H9 (cell line): ENCODE data around the gene ETV6. TPM values are rescaled to one million over a fixed set of nuclear protein-coding genes. Genes with fewer than 3 reads are reported as not detected.
A peak's percentile ranks its signal among the peaks of the same experiment; 100 is the strongest.

Experiments used
- DNase-seq: peaks from one replicate; pipeline ENCODE4 v3.0.0-alpha.2; 2017
- H2AFZ ChIP-seq: one replicate; pipeline ENCODE4 v1.6.1; 2013; ENCODE audit warnings: mild to moderate bottlenecking, low read length, control low read depth, moderate library complexity
- H2AK5ac ChIP-seq: 2 replicates; pipeline ENCODE4 v1.6.1; 2013; ENCODE audit warnings: low read length, control low read depth, mixed read lengths; ENCODE audit not compliant: insufficient read length
- H2BK120ac ChIP-seq: one replicate; pipeline ENCODE4 v1.6.1; 2013; ENCODE audit warnings: low read depth, mild to moderate bottlenecking, low read length, control low read depth, inconsistent platforms; ENCODE audit not compliant: poor library complexity, severe bottlenecking
- H2BK12ac ChIP-seq: 2 replicates; pipeline ENCODE4 v1.6.1; 2013; ENCODE audit warnings: low read length, control low read depth, mixed read lengths, low read depth; ENCODE audit not compliant: insufficient read length
- H2BK15ac ChIP-seq: 2 replicates; pipeline ENCODE4 v1.6.1; 2013; ENCODE audit warnings: low read depth, low read length, control low read depth
- H2BK20ac ChIP-seq: one replicate; pipeline ENCODE4 v1.6.1; 2013; ENCODE audit warnings: low read depth, mild to moderate bottlenecking, low read length, control low read depth, inconsistent platforms; ENCODE audit not compliant: poor library complexity, severe bottlenecking
- H2BK5ac ChIP-seq: 2 replicates; pipeline ENCODE4 v1.6.1; 2013; ENCODE audit warnings: low read length, control low read depth, mixed read lengths; ENCODE audit not compliant: insufficient read length
- H3K14ac ChIP-seq: 2 replicates; pipeline ENCODE4 v1.6.1; 2013; ENCODE audit warnings: low read length, control low read depth; ENCODE audit not compliant: insufficient read depth
- H3K18ac ChIP-seq: 2 replicates; pipeline ENCODE4 v1.6.1; 2013; ENCODE audit warnings: low read depth, mild to moderate bottlenecking, mixed read lengths, low read length, control low read depth; ENCODE audit not compliant: insufficient read length
- H3K23ac ChIP-seq: 2 replicates; pipeline ENCODE4 v1.6.1; 2013; ENCODE audit warnings: low read length, control low read depth, mixed read lengths, low read depth; ENCODE audit not compliant: insufficient read length
- H3K23me2 ChIP-seq: 2 replicates; pipeline ENCODE4 v1.6.1; 2013; ENCODE audit warnings: low read depth, mild to moderate bottlenecking, mixed read lengths, low read length, control low read depth; ENCODE audit not compliant: insufficient read length, poor library complexity, severe bottlenecking
- H3K27ac ChIP-seq: 2 replicates; pipeline ENCODE4 v1.5.1; 2013; ENCODE audit warnings: low read length, control low read depth, mixed read lengths, low read depth; ENCODE audit not compliant: insufficient read length
- H3K27me3 ChIP-seq: 2 replicates; pipeline ENCODE4 v1.6.1; 2013; ENCODE audit warnings: low read length, control low read depth, inconsistent platforms; ENCODE audit not compliant: insufficient read depth
- H3K4ac ChIP-seq: 2 replicates; pipeline ENCODE4 v1.6.1; 2013; ENCODE audit warnings: low read depth, mild to moderate bottlenecking, control low read depth, inconsistent platforms, low read length, moderate library complexity
- H3K4me1 ChIP-seq: 2 replicates; pipeline ENCODE4 v1.6.1; 2013; ENCODE audit warnings: low read length, control low read depth, inconsistent platforms; ENCODE audit not compliant: insufficient read depth
- H3K4me2 ChIP-seq: 2 replicates; pipeline ENCODE4 v1.6.1; 2013; ENCODE audit warnings: low read length, control low read depth, mixed read lengths; ENCODE audit not compliant: insufficient read length, insufficient read depth
- H3K56ac ChIP-seq: 2 replicates; pipeline ENCODE4 v1.6.1; 2013; ENCODE audit warnings: low read depth, mild to moderate bottlenecking, mixed read lengths, low read length, control low read depth; ENCODE audit not compliant: insufficient read length
- H3K79me1 ChIP-seq: 2 replicates; pipeline ENCODE4 v1.6.1; 2013; ENCODE audit warnings: low read depth, mild to moderate bottlenecking, moderate library complexity, low read length, control low read depth, inconsistent platforms; ENCODE audit not compliant: insufficient read depth, poor library complexity, severe bottlenecking
- H3K79me2 ChIP-seq: 2 replicates; pipeline ENCODE4 v1.6.1; 2013; ENCODE audit warnings: low read length, control low read depth, inconsistent platforms; ENCODE audit not compliant: insufficient read depth
- H3K9ac ChIP-seq: 2 replicates; pipeline ENCODE4 v1.6.1; 2013; ENCODE audit warnings: low read length, control low read depth, mixed read lengths; ENCODE audit not compliant: insufficient read length; ENCODE audit errors: extremely low read depth
- H3K9me3 ChIP-seq: one replicate; pipeline ENCODE4 v1.6.1; 2013; ENCODE audit warnings: low read depth, low read length, inconsistent platforms; ENCODE audit not compliant: control insufficient read depth
- H3T11ph ChIP-seq: one replicate; pipeline ENCODE4 v1.6.1; 2013; ENCODE audit warnings: mild to moderate bottlenecking, low read length, control low read depth, inconsistent platforms
- H4K20me1 ChIP-seq: one replicate; pipeline ENCODE4 v1.6.1; 2013; ENCODE audit not compliant: control insufficient read depth, insufficient read length, insufficient read depth
- H4K5ac ChIP-seq: 2 replicates; pipeline ENCODE4 v1.6.1; 2013; ENCODE audit warnings: low read depth, mild to moderate bottlenecking, mixed read lengths, low read length, control low read depth; ENCODE audit not compliant: insufficient read length
- H4K8ac ChIP-seq: replicated peaks from 2 replicates; pipeline ENCODE4 v1.6.1; 2013; ENCODE audit warnings: low read length, control low read depth, mixed read lengths, low read depth; ENCODE audit not compliant: insufficient read length
- H4K91ac ChIP-seq: 2 replicates; pipeline ENCODE4 v1.6.1; 2013; ENCODE audit warnings: low read depth, mild to moderate bottlenecking, moderate library complexity, mixed read lengths, low read length, control low read depth; ENCODE audit not compliant: insufficient read length
- H3K27ac Mint-ChIP-seq, 3 experiments: 2 replicates in 2 of 3; 3 replicates in 1 of 3; pipeline ENCODE4 v1.8.0; 2020 to 2021; ENCODE audit warnings: mixed read lengths in 3 of 3, mild to moderate bottlenecking in 1 of 3, moderate library complexity in 1 of 3
- H3K27me3 Mint-ChIP-seq: 2 replicates; pipeline ENCODE4 v1.8.0; 2021; ENCODE audit warnings: low read depth, mild to moderate bottlenecking, moderate library complexity, mixed read lengths
- H3K36me3 Mint-ChIP-seq, 3 experiments: 2 replicates in 2 of 3; 3 replicates in 1 of 3; pipeline ENCODE4 v1.8.0; 2020 to 2021; ENCODE audit warnings: low read depth in 3 of 3, mixed read lengths in 3 of 3; ENCODE audit not compliant: insufficient read depth in 1 of 3
- H3K4me1 Mint-ChIP-seq, 2 experiments: 2 replicates each; pipeline ENCODE4 v1.8.0; 2020; ENCODE audit warnings: mixed read lengths in 2 of 2
- H3K4me3 Mint-ChIP-seq, 2 experiments: 2 replicates in 1 of 2; 3 replicates in 1 of 2; pipeline ENCODE4 v1.8.0; 2020 to 2021; ENCODE audit warnings: mild to moderate bottlenecking in 2 of 2, mixed read lengths in 2 of 2, moderate library complexity in 1 of 2
- H3K9me3 Mint-ChIP-seq, 2 experiments: 2 replicates in 1 of 2; 3 replicates in 1 of 2; pipeline ENCODE4 v1.8.0; 2020; ENCODE audit warnings: mild to moderate bottlenecking in 2 of 2, mixed read lengths in 2 of 2, moderate library complexity in 1 of 2
- CTCF ChIP-seq: fragments of 200-600 bp; sonication (generic); conservative IDR thresholded peaks from 3 replicates; pipeline ENCODE4 v1.8.0; 2021; ENCODE audit warnings: antibody characterized with exemption, mild to moderate bottlenecking
- WGBS: extraction: QIAGEN DNeasy Blood & Tissue Kit; methylation state at CpG from one replicate; pipeline ENCODE4 v1.1.7; 2013; ENCODE audit warnings: missing lambda C conversion rate, low lambda C conversion rate, mixed read lengths; ENCODE audit not compliant: insufficient read length; ENCODE audit errors: extremely low coverage; 5-methylcytosine and 5-hydroxymethylcytosine counted together
- total RNA-seq: library from RNA; stranded (reverse); gene quantifications from 2 replicates; pipeline ENCODE4 v1.2.1, GENCODE V29; 2021

ETV6 gene
- total RNA-seq, 1 experiment from 2014 or later, result 28.7 TPM

GRCh38 chr12:11668611-11669010 lies 19.1 kb downstream of the ETV6 start:
- H2BK15ac ChIP-seq, result no peak overlapping the region
- H2BK20ac ChIP-seq, result no peak overlapping the region
- H3K18ac ChIP-seq, result no peak overlapping the region
- no peaks in the 10 kb centered on the region for H3K9me3 ChIP-seq
- no peak overlapping the region for H3K4ac ChIP-seq
- TF ChIP-seq CTCF, result no peak
- H4K8ac ChIP-seq, result no peak overlapping the region
- peaks cover 10% of the 10 kb centered on the region; the same call in 1 of the 2 replicates for H3K79me2 ChIP-seq
- no peak overlapping the region for H2BK12ac ChIP-seq
- H3K23ac ChIP-seq, result no peak overlapping the region
- no peak overlapping the region for H3K9ac ChIP-seq
- H3T11ph ChIP-seq, result no peak overlapping the region
- H2BK5ac ChIP-seq, result no peak overlapping the region
- H3K79me1 ChIP-seq, result no peaks in the 10 kb centered on the region
- H2BK120ac ChIP-seq, result no peak overlapping the region
- peaks cover 51 to 55% of the 10 kb centered on the region in 2 experiments for H3K4me1 Mint-ChIP-seq
- no peak overlapping the region for H4K91ac ChIP-seq
- H3K4me1 ChIP-seq, result peaks cover 25% of the 10 kb centered on the region; the same call in 1 of the 2 replicates
- H3K27ac Mint-ChIP-seq, result peak overlapping the region in 1 of 3 experiments; percentile 30; a peak in 2 of 7 replicates
- no peak overlapping the region for H2AFZ ChIP-seq
- WGBS, result no CpG with 5 or more reads among the region's 6 CpGs
- H3K36me3 Mint-ChIP-seq, result peaks cover 0 to 5% (median 1%) of the 10 kb centered on the region in 3 experiments; a peak in 2 of 7 replicates
- no peak overlapping the region for H3K56ac ChIP-seq
- H3K23me2 ChIP-seq, result no peaks in the 10 kb centered on the region
- H3K27me3 ChIP-seq, result no peaks in the 10 kb centered on the region
- no peak for DNase-seq
- no peaks in the 10 kb centered on the region; the same call in 1 of the 2 replicates for H3K27me3 Mint-ChIP-seq
- H2AK5ac ChIP-seq, result no peak overlapping the region
- no peak overlapping the region for H3K4me2 ChIP-seq
- H3K27ac ChIP-seq, result no peak overlapping the region
- no peak overlapping the region for H4K5ac ChIP-seq
- no peaks in the 10 kb centered on the region for H3K9me3 Mint-ChIP-seq
- H3K4me3 Mint-ChIP-seq, result no peak overlapping the region
- no peaks in the 10 kb centered on the region for H4K20me1 ChIP-seq
- no peak overlapping the region for H3K14ac ChIP-seq
